A673 (cell line): ENCODE data around the gene ATRIP.

Experiments
- EZH2 ChIP-seq: fragments of 200-600 bp; sonication (generic); IDR thresholded peaks from 2 replicates; pipeline ENCODE4 v1.6.1; 2017; ENCODE audit warnings: borderline replicate concordance, low read depth, mild to moderate bottlenecking, mixed read lengths, antibody characterized with exemption, low read length; ENCODE audit not compliant: poor library complexity, severe bottlenecking
- TF ChIP-seq, protein P1 (sequence below): fragments of 300-800, 200-600 bp; sonication (generic); conservative IDR thresholded peaks from 2 replicates; pipeline ENCODE4 v1.5.1; 2017; ENCODE audit warnings: low read depth, mild to moderate bottlenecking, antibody characterized with exemption, low read length, moderate library complexity, mixed read lengths

DNA sequence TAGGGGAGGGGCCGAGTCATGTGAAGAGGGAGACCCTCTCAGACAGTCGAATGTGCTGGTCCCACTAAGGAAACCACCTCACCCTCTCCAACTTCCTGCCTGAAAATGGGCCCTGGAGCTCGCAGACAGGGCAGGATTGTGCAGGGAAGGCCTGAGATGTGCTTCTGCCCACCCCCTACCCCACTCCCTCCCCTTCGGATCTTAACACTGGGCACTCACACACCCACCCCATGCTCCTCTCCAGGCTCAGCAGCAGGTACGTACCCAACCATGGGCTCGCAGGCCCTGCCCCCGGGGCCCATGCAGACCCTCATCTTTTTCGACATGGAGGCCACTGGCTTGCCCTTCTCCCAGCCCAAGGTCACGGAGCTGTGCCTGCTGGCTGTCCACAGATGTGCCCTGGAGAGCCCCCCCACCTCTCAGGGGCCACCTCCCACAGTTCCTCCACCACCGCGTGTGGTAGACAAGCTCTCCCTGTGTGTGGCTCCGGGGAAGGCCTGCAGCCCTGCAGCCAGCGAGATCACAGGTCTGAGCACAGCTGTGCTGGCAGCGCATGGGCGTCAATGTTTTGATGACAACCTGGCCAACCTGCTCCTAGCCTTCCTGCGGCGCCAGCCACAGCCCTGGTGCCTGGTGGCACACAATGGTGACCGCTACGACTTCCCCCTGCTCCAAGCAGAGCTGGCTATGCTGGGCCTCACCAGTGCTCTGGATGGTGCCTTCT lies 20.0 kb downstream of the ATRIP start:
- TF ChIP-seq, protein P1, sequence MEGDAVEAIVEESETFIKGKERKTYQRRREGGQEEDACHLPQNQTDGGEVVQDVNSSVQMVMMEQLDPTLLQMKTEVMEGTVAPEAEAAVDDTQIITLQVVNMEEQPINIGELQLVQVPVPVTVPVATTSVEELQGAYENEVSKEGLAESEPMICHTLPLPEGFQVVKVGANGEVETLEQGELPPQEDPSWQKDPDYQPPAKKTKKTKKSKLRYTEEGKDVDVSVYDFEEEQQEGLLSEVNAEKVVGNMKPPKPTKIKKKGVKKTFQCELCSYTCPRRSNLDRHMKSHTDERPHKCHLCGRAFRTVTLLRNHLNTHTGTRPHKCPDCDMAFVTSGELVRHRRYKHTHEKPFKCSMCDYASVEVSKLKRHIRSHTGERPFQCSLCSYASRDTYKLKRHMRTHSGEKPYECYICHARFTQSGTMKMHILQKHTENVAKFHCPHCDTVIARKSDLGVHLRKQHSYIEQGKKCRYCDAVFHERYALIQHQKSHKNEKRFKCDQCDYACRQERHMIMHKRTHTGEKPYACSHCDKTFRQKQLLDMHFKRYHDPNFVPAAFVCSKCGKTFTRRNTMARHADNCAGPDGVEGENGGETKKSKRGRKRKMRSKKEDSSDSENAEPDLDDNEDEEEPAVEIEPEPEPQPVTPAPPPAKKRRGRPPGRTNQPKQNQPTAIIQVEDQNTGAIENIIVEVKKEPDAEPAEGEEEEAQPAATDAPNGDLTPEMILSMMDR: no peak
- TF ChIP-seq EZH2: no peak
